NCI-H2227 treated with DMSO at 0.1 percent for 48 hours (cell line): Measurements from ENCODE around the gene POLR2E.

Source experiments
- DNase-seq: peaks from one replicate; lab custom pipeline; 2025; lab: John Stamatoyannopoulos, UW

POLR2E gene

DNA sequence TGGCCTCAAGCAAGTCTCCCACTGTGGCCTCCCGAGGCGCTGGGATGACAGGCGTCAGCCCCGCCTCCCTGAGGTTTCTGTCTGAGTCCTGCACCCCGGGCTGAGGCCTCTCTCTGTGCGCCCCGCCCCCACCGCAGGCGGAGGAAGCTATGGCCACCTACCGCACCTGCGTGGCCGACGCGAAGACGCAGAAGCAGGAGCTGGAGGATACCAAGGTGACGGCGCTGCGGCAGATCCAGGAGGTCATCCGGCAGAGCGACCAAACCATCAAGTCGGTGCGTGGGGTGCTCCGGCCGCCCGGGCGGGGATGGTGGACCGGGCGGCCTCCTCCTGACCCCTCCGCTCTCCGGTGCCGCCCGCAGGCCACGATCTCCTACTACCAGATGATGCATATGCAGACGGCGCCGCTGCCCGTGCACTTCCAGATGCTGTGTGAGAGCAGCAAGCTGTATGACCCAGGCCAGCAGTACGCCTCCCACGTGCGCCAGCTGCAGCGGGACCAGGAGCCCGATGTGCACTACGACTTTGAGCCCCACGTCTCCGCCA, 15.5 kb downstream of the POLR2E start:
- DNase-seq = no peak

DNA sequence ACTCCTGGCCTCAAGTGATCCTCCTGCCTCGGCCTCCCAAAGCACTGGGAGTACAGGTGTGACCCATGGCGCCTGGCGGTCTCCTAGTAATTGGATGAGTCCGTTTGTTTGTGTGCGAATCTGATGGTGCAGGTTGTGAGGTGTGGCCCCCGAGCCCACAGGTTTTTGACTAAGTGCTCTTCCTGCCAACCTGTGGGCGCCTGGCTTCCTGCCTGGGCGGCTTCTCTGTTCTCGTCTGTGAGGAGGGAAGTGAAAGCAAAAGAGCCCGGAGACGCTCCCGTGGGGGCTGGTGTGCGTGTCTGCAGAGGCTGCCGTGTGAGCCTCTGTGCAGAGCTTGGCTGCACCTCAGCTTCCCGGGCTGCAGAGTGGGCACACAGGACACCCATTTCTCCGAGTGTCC, 18.2 kb downstream of the POLR2E start:
- no peak for DNase-seq

GRCh38 chr19:1076046-1076386, 19.2 kb downstream of the POLR2E start:
- no peak for DNase-seq

DNA sequence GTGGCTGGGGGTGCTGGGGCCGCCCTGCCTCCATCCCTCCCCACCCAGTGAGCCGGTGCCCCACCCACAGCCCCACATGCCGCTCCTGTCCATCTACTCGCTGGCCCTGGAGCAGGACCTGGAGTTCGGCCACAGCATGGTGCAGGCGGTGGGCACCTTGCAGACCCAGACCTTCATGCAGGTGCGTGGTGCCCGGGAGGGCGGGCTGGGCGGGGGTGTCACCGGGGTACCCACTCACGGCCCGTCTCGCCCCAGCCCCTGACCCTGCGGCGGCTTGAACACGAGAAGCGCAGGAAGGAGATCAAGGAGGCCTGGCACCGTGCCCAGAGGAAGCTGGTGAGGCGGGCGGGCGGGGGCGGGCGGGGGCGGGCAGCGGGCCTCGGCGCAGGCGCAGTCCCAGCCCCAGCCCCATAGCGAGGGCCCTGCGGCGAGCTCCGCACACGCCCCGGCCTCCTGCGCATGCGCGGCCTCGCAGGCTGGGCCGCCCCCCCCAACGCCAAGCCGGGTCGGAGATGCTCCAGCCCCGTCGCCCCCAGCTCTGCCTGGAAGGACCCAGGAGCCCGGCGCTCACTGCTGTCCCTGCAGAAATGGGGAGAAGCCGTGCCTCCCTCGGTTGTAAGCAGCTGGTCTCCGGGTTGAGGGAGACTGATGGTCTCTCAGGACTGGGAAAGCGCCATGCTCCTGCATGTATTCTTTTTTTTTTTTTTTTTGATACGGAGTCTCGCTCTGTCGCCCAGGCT, 20.5 kb downstream of the POLR2E start:
- DNase-seq = peak; percentile 59

DNA sequence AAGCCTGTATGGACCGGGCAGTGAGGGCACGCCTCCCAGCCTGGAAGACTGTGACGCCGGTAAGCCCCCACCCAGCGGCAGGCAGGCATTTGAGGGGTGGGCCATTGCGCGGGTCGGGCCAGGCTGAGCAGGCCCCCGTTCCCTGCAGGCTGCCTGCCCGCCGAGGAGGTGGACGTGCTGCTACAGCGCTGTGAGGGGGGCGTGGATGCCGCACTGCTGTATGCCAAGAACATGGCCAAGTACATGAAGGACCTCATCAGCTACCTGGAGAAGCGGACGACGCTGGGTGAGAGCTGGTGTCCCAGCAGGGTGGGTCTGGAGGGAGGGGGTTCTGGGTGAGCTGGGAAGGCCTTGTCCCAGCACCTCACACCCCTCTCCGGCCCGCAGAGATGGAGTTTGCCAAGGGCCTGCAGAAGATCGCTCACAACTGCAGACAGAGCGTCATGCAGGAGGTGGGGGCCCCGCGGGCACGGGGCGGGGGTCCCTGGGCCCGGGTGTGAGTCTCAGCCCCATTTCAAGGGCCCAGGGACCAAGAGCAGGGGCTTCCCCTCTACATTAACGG, 21.1 kb downstream of the POLR2E start:
- no peak for DNase-seq

- DNase-seq = no peak
Observed at GRCh38 chr19:1073063-1073955, 21.9 kb downstream of the POLR2E start.

DNA sequence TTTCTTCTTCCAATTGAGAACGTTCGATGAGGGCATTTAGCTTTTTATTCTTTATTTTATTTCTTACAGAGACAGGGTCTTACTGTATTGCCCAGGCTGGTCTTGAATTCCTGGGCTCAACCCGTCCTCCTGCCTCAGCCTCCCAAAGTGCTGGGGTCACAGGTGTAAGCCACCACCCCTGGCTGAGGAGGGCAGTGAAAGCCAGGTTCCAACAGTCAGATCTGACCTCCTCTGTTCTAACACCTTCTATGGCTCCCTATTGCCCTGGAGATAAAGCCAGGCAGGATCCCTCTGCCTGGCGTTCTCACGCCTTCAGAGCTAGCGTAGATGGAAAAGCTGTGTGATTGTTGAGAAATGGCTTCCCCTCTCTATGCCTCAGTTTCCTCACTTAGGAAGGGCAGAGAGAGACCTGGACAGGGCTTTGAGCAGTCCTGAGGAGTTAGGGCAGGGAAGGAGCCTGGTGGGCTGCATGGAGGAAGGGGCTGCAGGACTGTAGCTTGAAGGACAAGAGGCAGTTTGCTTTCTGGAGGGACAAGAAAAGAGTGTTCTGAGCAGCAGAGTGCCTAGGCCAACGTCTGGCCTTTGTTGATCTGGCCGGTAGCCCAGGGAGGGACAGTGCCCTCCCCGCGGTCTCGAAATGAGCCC, 22.7 kb downstream of the POLR2E start:
- no peak for DNase-seq

- no peak for DNase-seq
Observed at GRCh38 chr19:1070931-1071791, 24.0 kb downstream of the POLR2E start.

DNA sequence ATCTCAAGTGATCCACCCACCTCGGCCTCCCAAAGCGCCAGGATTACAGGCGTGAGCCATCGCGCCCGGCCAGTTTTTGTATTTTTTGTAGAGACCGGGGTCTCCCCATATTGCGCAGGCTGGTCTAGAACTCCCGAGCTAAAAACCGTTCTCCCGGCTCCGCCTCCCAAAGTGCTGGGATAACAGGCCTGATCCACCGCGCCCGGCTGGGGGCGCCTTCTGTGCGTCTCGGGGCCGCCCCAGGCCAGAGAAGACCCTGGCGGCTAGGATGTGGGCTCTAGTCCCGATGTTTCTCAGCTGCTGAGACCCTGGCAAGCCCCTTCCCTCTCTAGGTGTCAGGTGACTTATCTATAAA, 24.6 kb downstream of the POLR2E start:
- no peak for DNase-seq

- DNase-seq = no peak
Observed at GRCh38 chr19:1069009-1069779, 26.0 kb downstream of the POLR2E start.

GRCh38 chr19:1068009-1069001, 26.9 kb downstream of the POLR2E start:
- no peak for DNase-seq

DNA sequence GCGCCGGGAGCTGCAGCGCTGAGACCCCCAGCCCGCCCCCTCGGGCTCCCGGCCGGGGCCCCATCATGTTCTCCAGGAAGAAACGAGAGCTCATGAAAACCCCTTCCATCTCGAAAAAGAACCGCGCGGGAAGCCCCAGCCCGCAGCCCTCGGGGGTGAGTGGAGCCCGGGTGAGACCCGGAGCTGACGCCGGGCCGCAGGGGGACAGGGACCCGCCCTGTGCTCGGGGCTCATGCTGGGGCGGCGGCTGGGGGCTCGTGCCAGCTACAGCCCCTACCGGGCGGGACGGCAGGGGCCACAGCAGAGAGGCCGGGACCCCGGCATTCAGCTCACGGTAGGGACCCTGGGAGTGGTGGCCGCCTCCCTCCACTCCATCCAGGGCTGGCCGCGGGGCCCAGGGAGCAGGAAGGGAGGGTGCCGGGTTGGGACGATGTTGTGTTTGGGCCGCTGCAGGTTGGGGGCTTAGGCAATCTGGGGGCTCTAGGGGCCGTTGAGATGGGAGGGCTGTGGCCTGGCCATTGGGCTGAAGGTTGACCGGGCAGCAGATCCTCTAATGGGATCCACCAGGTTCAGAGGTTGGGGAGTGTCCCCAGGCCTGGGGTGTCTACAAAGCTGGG, 27.7 kb downstream of the POLR2E start:
- DNase-seq = no peak

DNA sequence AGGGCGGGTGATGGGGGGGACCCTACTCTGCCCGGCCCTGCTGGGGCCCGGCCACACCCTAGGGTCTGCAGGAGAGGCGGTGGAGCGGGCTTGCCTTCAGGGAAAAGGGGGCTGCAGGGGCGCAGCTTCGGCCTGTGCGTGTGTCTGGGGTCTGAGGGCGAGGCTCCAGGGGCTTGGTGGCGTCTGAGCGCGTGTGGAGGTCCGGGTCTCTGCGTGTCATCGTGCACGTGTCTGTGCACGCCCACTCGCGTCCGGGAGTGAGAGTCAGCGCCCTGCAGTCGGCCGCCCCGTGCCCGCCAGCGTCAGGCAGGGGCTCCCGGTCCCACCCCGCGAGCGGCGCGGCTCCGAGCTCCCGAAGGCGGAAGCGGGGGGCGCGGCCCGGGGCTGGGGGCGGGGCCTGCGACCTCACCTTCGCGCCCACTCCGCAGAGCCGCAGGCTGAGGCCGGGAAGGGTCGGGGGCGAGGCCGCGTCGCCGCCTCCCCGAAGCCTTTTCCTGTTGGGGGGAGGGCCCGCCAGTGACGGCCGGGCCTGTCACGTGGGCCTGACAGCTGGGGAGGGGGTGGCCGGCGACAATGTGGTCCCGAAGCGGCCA, 28.3 kb downstream of the POLR2E start, which contains the start of gene ARHGAP45:
TSS of gene ARHGAP45 (plus strand) at position 420 of the 593 bp plus-strand sequence. CDS start 239 bp downstream, outside the sequence.
- DNase-seq = no peak

- no peak for DNase-seq
Observed at GRCh38 chr19:1066251-1066747, 28.9 kb downstream of the POLR2E start.

DNA sequence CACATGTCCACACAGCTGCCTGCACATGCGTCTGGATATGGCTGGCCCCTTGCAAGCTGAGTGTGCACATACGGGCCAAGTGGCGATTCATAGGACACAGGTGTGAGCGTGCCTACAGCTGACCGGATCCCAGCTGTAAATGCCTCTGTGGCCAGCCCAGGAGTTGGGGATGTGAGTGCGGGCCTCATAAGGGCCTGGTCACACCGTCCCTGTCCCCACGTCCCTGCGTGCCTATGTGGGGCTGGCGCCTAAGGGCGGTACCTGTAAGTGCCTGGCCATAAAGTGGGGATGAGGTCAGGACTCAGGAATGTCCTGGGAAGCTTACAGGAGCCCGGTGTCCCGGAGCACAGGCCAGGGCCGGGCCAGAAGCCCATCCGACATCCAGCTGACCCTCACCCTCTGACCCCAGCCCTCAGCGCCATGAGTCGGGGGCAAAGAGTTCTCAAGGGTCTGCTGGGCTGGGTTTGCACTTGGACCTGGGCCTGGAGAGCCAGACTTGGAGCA, 29.5 kb downstream of the POLR2E start:
- DNase-seq = no peak

DNA sequence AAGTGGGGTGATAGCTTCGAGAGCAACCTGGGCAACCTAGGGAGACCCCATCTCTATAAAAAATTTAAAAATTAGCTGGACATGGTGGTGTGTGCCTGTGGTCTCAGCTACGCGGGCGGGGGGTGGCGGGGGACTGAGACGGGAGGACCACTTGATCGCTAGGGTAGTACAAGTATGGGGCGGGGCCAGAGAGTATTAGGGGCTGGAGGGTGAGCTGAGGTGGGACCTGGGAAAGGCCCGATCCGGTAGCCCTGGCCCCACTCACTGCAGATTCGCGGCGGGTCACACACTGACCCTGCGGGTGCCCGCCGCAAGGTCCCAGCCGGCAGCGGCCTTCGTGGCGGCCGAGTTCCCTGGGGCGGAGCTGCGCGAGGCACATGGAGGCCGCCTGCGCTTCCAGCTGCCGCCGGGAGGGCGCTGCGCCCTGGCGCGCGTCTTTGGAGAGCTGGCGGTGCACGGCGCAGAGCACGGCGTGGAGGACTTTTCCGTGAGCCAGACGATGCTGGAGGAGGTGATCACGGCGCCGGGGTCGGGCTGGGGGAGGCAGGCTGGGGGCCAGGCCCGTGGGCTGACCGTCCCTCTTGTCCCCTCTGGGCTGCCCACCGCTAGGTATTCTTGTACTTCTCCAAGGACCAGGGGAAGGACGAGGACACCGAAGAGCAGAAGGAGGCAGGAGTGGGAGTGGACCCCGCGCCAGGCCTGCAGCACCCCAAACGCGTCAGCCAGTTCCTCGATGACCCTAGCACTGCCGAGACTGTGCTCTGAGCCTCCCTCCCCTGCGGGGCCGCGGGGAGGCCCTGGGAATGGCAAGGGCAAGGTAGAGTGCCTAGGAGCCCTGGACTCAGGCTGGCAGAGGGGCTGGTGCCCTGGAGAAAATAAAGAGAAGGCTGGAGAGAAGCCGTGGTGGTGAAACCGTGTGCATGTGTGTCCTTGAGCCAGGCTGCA, 30.2 kb downstream of the POLR2E start:
- DNase-seq = no peak
